Osteocyte (in vitro differentiated cells): ENCODE data around the gene PRAF2. TPM values are rescaled to one million over a fixed set of nuclear protein-coding genes. Genes with fewer than 3 reads are reported as not detected.

Source experiments
- DNase-seq: peaks from one replicate; pipeline ENCODE4 v3.0.0; 2021; ENCODE audit warnings: mixed read lengths; ENCODE audit not compliant: unreplicated experiment; ENCODE audit errors: extremely low spot score
- H3K27ac Mint-ChIP-seq: one replicate; pipeline ENCODE4 v1.8.0; 2021; ENCODE audit warnings: mild to moderate bottlenecking, mixed read lengths; ENCODE audit not compliant: unreplicated experiment
- H3K27me3 Mint-ChIP-seq: one replicate; pipeline ENCODE4 v1.8.0; 2021; ENCODE audit warnings: mixed read lengths; ENCODE audit not compliant: unreplicated experiment
- H3K36me3 Mint-ChIP-seq: one replicate; pipeline ENCODE4 v1.8.0; 2021; ENCODE audit warnings: mixed read lengths; ENCODE audit not compliant: unreplicated experiment
- H3K4me1 Mint-ChIP-seq: one replicate; pipeline ENCODE4 v1.8.0; 2021; ENCODE audit warnings: mixed read lengths; ENCODE audit not compliant: unreplicated experiment
- H3K4me3 Mint-ChIP-seq: one replicate; pipeline ENCODE4 v1.8.0; 2021; ENCODE audit warnings: mild to moderate bottlenecking, moderate library complexity, mixed read lengths; ENCODE audit not compliant: unreplicated experiment
- H3K9me3 Mint-ChIP-seq: one replicate; pipeline ENCODE4 v1.8.0; 2021; ENCODE audit warnings: mixed read lengths; ENCODE audit not compliant: unreplicated experiment
- CTCF ChIP-seq: fragments of 200-600 bp; sonication (generic); IDR thresholded peaks from 2 replicates; pipeline ENCODE4 v1.5.0; 2021; ENCODE audit warnings: antibody characterized with exemption, mild to moderate bottlenecking, moderate library complexity
- total RNA-seq: library from RNA; stranded (reverse); gene quantifications from 2 replicates; pipeline ENCODE4 v1.2.1, GENCODE V29; 2021

The PRAF2 gene
- total RNA-seq, 1 donor from 2014 or later, result 55.3 TPM

GRCh38 chrX:49096419-49096818 is 22.6 kb upstream of the PRAF2 start:
- Mint-ChIP-seq H3K27ac (no peak overlapping the region), H3K9me3 (peaks cover 3% of the 10 kb centered on the region), H3K4me1 (peaks cover 4% of the 10 kb centered on the region), H3K36me3 (peaks cover 1% of the 10 kb centered on the region), H3K4me3 (no peak overlapping the region), H3K27me3 (no peaks in the 10 kb centered on the region)
- DNase-seq, result no peak
- TF ChIP-seq CTCF, result no peak

- H3K4me3 Mint-ChIP-seq, result no peak overlapping the region
- DNase-seq, result no peak
- no peaks in the 10 kb centered on the region for H3K4me1 Mint-ChIP-seq
- TF ChIP-seq CTCF, result no peak
- no peaks in the 10 kb centered on the region for H3K27me3 Mint-ChIP-seq
- no peaks in the 10 kb centered on the region for H3K36me3 Mint-ChIP-seq
- no peak overlapping the region for H3K27ac Mint-ChIP-seq
- peaks cover 3% of the 10 kb centered on the region for H3K9me3 Mint-ChIP-seq
These were observed 15.8 kb upstream of the PRAF2 start for GRCh38 chrX:49089553-49089952.

GRCh38 chrX:49082271-49082871 is 8.6 kb upstream of the PRAF2 start:
- peaks cover 3% of the 10 kb centered on the region for H3K9me3 Mint-ChIP-seq
- TF ChIP-seq CTCF, result no peak
- peaks cover 2% of the 10 kb centered on the region for H3K36me3 Mint-ChIP-seq
- H3K27ac Mint-ChIP-seq, result no peak overlapping the region
- H3K4me1 Mint-ChIP-seq, result peaks cover 9% of the 10 kb centered on the region
- no peaks in the 10 kb centered on the region for H3K27me3 Mint-ChIP-seq
- no peak for DNase-seq
- no peak overlapping the region for H3K4me3 Mint-ChIP-seq

- H3K36me3 Mint-ChIP-seq, result peaks cover 2% of the 10 kb centered on the region
- peak within 1 kb of the TSS; percentile 98 for H3K27ac Mint-ChIP-seq
- peaks cover 3% of the 10 kb centered on the region for H3K9me3 Mint-ChIP-seq
- H3K4me3 Mint-ChIP-seq, result peak within 1 kb of the TSS; percentile 92
- no peaks in the 10 kb centered on the region for H3K27me3 Mint-ChIP-seq
- TF ChIP-seq CTCF, result no peak
- H3K4me1 Mint-ChIP-seq, result peaks cover 9% of the 10 kb centered on the region
- no peak for DNase-seq
These were observed 6.0 kb upstream of the PRAF2 start, which contains the start of gene WDR45 for GRCh38 chrX:49079489-49080428. WDR45 (minus strand) TSS chrX:49079887; CDS start chrX:49078095, 1,792 bp downstream.

GRCh38 chrX:49077941-49078340 is 4.1 kb upstream of the PRAF2 start:
- Mint-ChIP-seq H3K27me3 (no peaks in the 10 kb centered on the region), H3K36me3 (peaks cover 2% of the 10 kb centered on the region), H3K27ac (no peak overlapping the region), H3K9me3 (no peaks in the 10 kb centered on the region), H3K4me1 (peaks cover 16% of the 10 kb centered on the region), H3K4me3 (peak overlapping the region; percentile 92)
- DNase-seq, result no peak
- TF ChIP-seq CTCF, result no peak
